Lung (tissue), 12 donors: ENCODE measurements around the gene HIPK2. TPM values are rescaled to one million over a fixed set of nuclear protein-coding genes. Genes with fewer than 3 reads are reported as not detected.

Source experiments
- ATAC-seq: fragments of 200-7000 bp; cut with Tn5 transposase; one replicate; pipeline ENCODE4 v1.9.1; 2020; ENCODE audit warnings: moderate number of reproducible peaks; ENCODE audit not compliant: insufficient read depth, low FRiP score
- DNase-seq, 3 donors: peaks; one replicate each; pipeline ENCODE4 v3.0.0-alpha.2; 2013 to 2017
- H3K27ac ChIP-seq, 2 donors: one replicate each; pipeline ENCODE4 v1.5.1; 2013; ENCODE audit warnings: mild to moderate bottlenecking in 2 of 2, moderate library complexity in 2 of 2, control low read depth in 1 of 2, inconsistent platforms in 1 of 2, low read depth in 1 of 2, low read length in 1 of 2
- H3K27me3 ChIP-seq, 3 donors: one replicate each; pipeline ENCODE4 v1.5.1; 2013; ENCODE audit warnings: low read length in 2 of 3; ENCODE audit not compliant: control insufficient read depth in 3 of 3, insufficient read depth in 3 of 3
- H3K36me3 ChIP-seq, 4 donors: one replicate each; pipeline ENCODE4 v1.5.1; 2013; ENCODE audit warnings: low read length in 4 of 4, mild to moderate bottlenecking in 1 of 4, moderate library complexity in 1 of 4; ENCODE audit not compliant: control insufficient read depth in 4 of 4, insufficient read depth in 4 of 4
- H3K4me1 ChIP-seq, 5 donors: one replicate each; pipeline ENCODE4 v1.5.1; 2013; ENCODE audit warnings: low read length in 5 of 5, mild to moderate bottlenecking in 2 of 5, moderate library complexity in 1 of 5; ENCODE audit not compliant: control insufficient read depth in 5 of 5, insufficient read depth in 5 of 5
- H3K4me3 ChIP-seq: one replicate; pipeline ENCODE4 v1.5.1; 2013; ENCODE audit warnings: mild to moderate bottlenecking, control low read depth, moderate library complexity
- H3K9ac ChIP-seq, 2 donors: one replicate each; pipeline ENCODE4 v1.5.1; 2013; ENCODE audit warnings: low read length in 2 of 2, control low read depth in 1 of 2; ENCODE audit not compliant: insufficient read depth in 1 of 2
- H3K9me3 ChIP-seq, 4 donors: one replicate each; pipeline ENCODE4 v1.5.1; 2013; ENCODE audit warnings: low read length in 3 of 4, mild to moderate bottlenecking in 1 of 4, moderate library complexity in 1 of 4; ENCODE audit not compliant: control insufficient read depth in 4 of 4, insufficient read depth in 3 of 4
- CTCF ChIP-seq: IDR thresholded peaks from 2 replicates; pipeline ENCODE4 v1.5.1; 2012; ENCODE audit warnings: mild to moderate bottlenecking; ENCODE audit errors: control extremely low read depth, extremely low read depth
- whole genome bisulfite sequencing, 2 donors: extraction: QIAGEN DNeasy Blood & Tissue Kit; methylation state at CpG; one replicate each; pipeline ENCODE4 v1.1.7; 2013; 5-methylcytosine and 5-hydroxymethylcytosine counted together
- polyA plus RNA-seq, 2 donors: library from polyadenylated mRNA; stranded (reverse); fragments of 200-250 nt; gene quantifications; one replicate each; pipeline ENCODE4 v1.2.1, GENCODE V29; 2013
- total RNA-seq, 2 donors: library from RNA; depleted of rRNA in 1 of 2; stranded (reverse); fragments of >200 nt in 1 of 2; gene quantifications; one replicate each; pipeline ENCODE4 v1.2.1, GENCODE V29; 2014 to 2021
- donor health status: control.
- donor health status: control.
- donor health status: Bipolar disorder and iron deficiency.
- donor health status: healthy.
- donor health status: DM: yes; HTN: yes; CAD: no.

Gene HIPK2
- total and polyA plus RNA-seq, 4 donors = 8.7 to 65.1 (median 18.3) TPM

GRCh38 chr7:139543801-139544603 is 233.8 kb downstream of the HIPK2 start:
- H3K4me3 ChIP-seq = no peak overlapping the region
- no peaks in the 10 kb centered on the region for H3K27me3 ChIP-seq
- H3K9ac ChIP-seq = no peak overlapping the region
- ATAC-seq = no peak
- no peak for DNase-seq
- no peak for TF ChIP-seq CTCF
- H3K36me3 ChIP-seq = no peaks in the 10 kb centered on the region
- H3K4me1 ChIP-seq = peaks cover 0 to 7% (median 6%) of the 10 kb centered on the region in 5 donors
- H3K27ac ChIP-seq = no peak overlapping the region
- WGBS, 2 donors = 79 to 88% methylated on average over 14 to 18 of the region's 18 CpGs
- H3K9me3 ChIP-seq = no peaks in the 10 kb centered on the region

GRCh38 chr7:139542308-139543151 is 235.3 kb downstream of the HIPK2 start:
- Histone ChIP-seq H3K9me3 (no peaks in the 10 kb centered on the region), H3K4me3 (no peak overlapping the region), H3K36me3 (no peaks in the 10 kb centered on the region), H3K9ac (no peak overlapping the region), H3K4me1 (peaks cover 0 to 11% (median 6%) of the 10 kb centered on the region in 5 donors), H3K27me3 (no peaks in the 10 kb centered on the region), H3K27ac (no peak overlapping the region)
- 91% methylated on average over 28 of the region's 28 CpGs for WGBS, 2 donors
- ATAC-seq (no peak), DNase-seq (no peak)
- no peak for TF ChIP-seq CTCF

- no peak overlapping the region for H3K4me3 ChIP-seq
- ATAC-seq (no peak), DNase-seq (peak in 1 of 3 donors; percentile 31)
- no peaks in the 10 kb centered on the region for H3K36me3 ChIP-seq
- TF ChIP-seq CTCF = no peak
- no peak overlapping the region for H3K9ac ChIP-seq
- 84 to 90% methylated on average over 21 of the region's 21 CpGs for WGBS, 2 donors
- H3K27ac ChIP-seq = no peak overlapping the region
- no peaks in the 10 kb centered on the region for H3K9me3 ChIP-seq
- H3K4me1 ChIP-seq = peaks cover 0 to 11% (median 6%) of the 10 kb centered on the region in 5 donors
- H3K27me3 ChIP-seq = no peaks in the 10 kb centered on the region
These were observed 236.0 kb downstream of the HIPK2 start for GRCh38 chr7:139541600-139542307.
